Smooth muscle cell (in vitro differentiated cells): ENCODE results near the gene TCP11. TPM values are rescaled to one million over a fixed set of nuclear protein-coding genes. Genes with fewer than 3 reads are reported as not detected.

ENCODE experiments used
- DNase-seq: peaks from one replicate; lab custom pipeline; 2025; ENCODE audit not compliant: unreplicated experiment; lab: John Stamatoyannopoulos, UW
- H2AFZ ChIP-seq: fragments of 200-600 bp; sonication (generic); 2 replicates; pipeline ENCODE4 v1.6.0; 2016; ENCODE audit warnings: antibody characterized with exemption, low read depth, mild to moderate bottlenecking
- H3F3A ChIP-seq: fragments of 200-600 bp; sonication (generic); 2 replicates; pipeline ENCODE4 v1.6.0; 2017; ENCODE audit warnings: antibody characterized with exemption, low read depth
- H3K27ac ChIP-seq: fragments of 200-600 bp; sonication (generic); 2 replicates; pipeline ENCODE4 v1.5.1; 2016; ENCODE audit warnings: low read depth, mild to moderate bottlenecking
- H3K27me3 ChIP-seq: fragments of 200-600 bp; sonication (generic); 2 replicates; pipeline ENCODE4 v1.6.1; 2016; ENCODE audit warnings: low read depth, mild to moderate bottlenecking
- H3K36me3 ChIP-seq: fragments of 200-600 bp; sonication (generic); 2 replicates; pipeline ENCODE4 v1.5.1; 2016; ENCODE audit warnings: low read depth
- H3K4me1 ChIP-seq: fragments of 200-600 bp; sonication (generic); 2 replicates; pipeline ENCODE4 v1.5.1; 2016; ENCODE audit warnings: low read depth
- H3K4me2 ChIP-seq: fragments of 200-600 bp; sonication (generic); 2 replicates; pipeline ENCODE4 v1.6.0; 2016; ENCODE audit warnings: mild to moderate bottlenecking
- H3K4me3 ChIP-seq: fragments of 200-600 bp; sonication (generic); 2 replicates; pipeline ENCODE4 v1.5.1; 2016; ENCODE audit warnings: mild to moderate bottlenecking
- H3K79me2 ChIP-seq: fragments of 200-600 bp; sonication (generic); 2 replicates; pipeline ENCODE4 v1.6.0; 2016; ENCODE audit warnings: low read depth, mild to moderate bottlenecking
- H3K9ac ChIP-seq: fragments of 200-600 bp; sonication (generic); 2 replicates; pipeline ENCODE4 v1.6.0; 2016; ENCODE audit warnings: low read depth
- H3K9me3 ChIP-seq: fragments of 200-600 bp; sonication (generic); replicated peaks from 2 replicates; pipeline ENCODE4 v1.5.1; 2016; ENCODE audit warnings: low read depth
- H4K20me1 ChIP-seq: fragments of 200-600 bp; sonication (generic); 2 replicates; pipeline ENCODE4 v1.6.0; 2016; ENCODE audit warnings: low read depth
- WGBS: methylation state at CpG from one replicate; pipeline ENCODE4 v1.1.7; 2016; ENCODE audit warnings: low lambda C conversion rate; 5-methylcytosine and 5-hydroxymethylcytosine counted together
- polyA plus RNA-seq: library from polyadenylated mRNA; unstranded; fragments of >200 nt; fragmentation: Nextera tagmentation; extraction: Ambion mirVana; gene quantifications from 2 replicates; pipeline ENCODE4 v1.2.1, GENCODE V29; 2016
- total RNA-seq: library from RNA; depleted of rRNA; stranded (reverse); fragments of >200 nt; gene quantifications from 2 replicates; pipeline ENCODE4 v1.2.3, GENCODE V29; 2014
- TF ChIP-seq, protein P1 (sequence below): fragments of 200-600 bp; sonication (generic); IDR thresholded peaks from 2 replicates; pipeline ENCODE4 v1.5.1; 2017; ENCODE audit warnings: borderline replicate concordance, mild to moderate bottlenecking, antibody characterized with exemption; ENCODE audit not compliant: insufficient read depth, poor library complexity, severe bottlenecking

Gene TCP11
- total and polyA plus RNA-seq, 2 experiments from 2014 or later = 0.64 TPM; not detected in 1

GRCh38 chr6:35099116-35099515, 42.0 kb downstream of the TCP11 start:
- Histone ChIP-seq H3K27me3 (no peaks in the 10 kb centered on the region), H3K4me3 (no peak overlapping the region), H3K79me2 (no peaks in the 10 kb centered on the region), H3K4me2 (no peak overlapping the region), H3K27ac (no peak overlapping the region), H3F3A (peaks cover 21% of the 10 kb centered on the region), H3K9me3 (no peaks in the 10 kb centered on the region), H3K9ac (no peak overlapping the region), H3K36me3 (no peaks in the 10 kb centered on the region), H2AFZ (no peak overlapping the region), H4K20me1 (no peaks in the 10 kb centered on the region), H3K4me1 (peaks cover 17% of the 10 kb centered on the region)
- 98% methylated on average over 5 of the region's 5 CpGs for WGBS
- no peak for DNase-seq
- TF ChIP-seq, protein P1, sequence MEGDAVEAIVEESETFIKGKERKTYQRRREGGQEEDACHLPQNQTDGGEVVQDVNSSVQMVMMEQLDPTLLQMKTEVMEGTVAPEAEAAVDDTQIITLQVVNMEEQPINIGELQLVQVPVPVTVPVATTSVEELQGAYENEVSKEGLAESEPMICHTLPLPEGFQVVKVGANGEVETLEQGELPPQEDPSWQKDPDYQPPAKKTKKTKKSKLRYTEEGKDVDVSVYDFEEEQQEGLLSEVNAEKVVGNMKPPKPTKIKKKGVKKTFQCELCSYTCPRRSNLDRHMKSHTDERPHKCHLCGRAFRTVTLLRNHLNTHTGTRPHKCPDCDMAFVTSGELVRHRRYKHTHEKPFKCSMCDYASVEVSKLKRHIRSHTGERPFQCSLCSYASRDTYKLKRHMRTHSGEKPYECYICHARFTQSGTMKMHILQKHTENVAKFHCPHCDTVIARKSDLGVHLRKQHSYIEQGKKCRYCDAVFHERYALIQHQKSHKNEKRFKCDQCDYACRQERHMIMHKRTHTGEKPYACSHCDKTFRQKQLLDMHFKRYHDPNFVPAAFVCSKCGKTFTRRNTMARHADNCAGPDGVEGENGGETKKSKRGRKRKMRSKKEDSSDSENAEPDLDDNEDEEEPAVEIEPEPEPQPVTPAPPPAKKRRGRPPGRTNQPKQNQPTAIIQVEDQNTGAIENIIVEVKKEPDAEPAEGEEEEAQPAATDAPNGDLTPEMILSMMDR = no peak

- H3K27me3 ChIP-seq = no peaks in the 10 kb centered on the region
- no peak for DNase-seq
- peak overlapping the region; percentile 67 for H3K9ac ChIP-seq
These were observed 44.8 kb downstream of the TCP11 start for GRCh38 chr6:35096129-35096862.

GRCh38 chr6:35094183-35094582, 47.0 kb downstream of the TCP11 start:
- Histone ChIP-seq H2AFZ (no peak overlapping the region), H3K27ac (peak overlapping the region; percentile 95), H3K27me3 (no peaks in the 10 kb centered on the region), H3K79me2 (no peaks in the 10 kb centered on the region), H3K4me1 (peaks cover 36% of the 10 kb centered on the region), H3K9me3 (no peaks in the 10 kb centered on the region), H3K9ac (no peak overlapping the region), H3K36me3 (no peaks in the 10 kb centered on the region), H3K4me2 (peak overlapping the region; percentile 52), H3F3A (peaks cover 35% of the 10 kb centered on the region), H4K20me1 (no peaks in the 10 kb centered on the region), H3K4me3 (no peak overlapping the region)
- TF ChIP-seq, protein P1 = no peak
- DNase-seq = no peak
- WGBS = 21% methylated on average over 4 of the region's 4 CpGs

More at GRCh38 chr6:35096129-35096862, 44.8 kb downstream of the TCP11 start:
- H3K79me2 ChIP-seq = no peaks in the 10 kb centered on the region
- H3K4me2 ChIP-seq = peak overlapping the region; percentile 50
- no peak overlapping the region for H3K4me3 ChIP-seq
- 4% methylated on average over 4 of the region's 4 CpGs for WGBS
- H3K4me1 ChIP-seq = peaks cover 32% of the 10 kb centered on the region
- TF ChIP-seq, protein P1 = no peak
- no peaks in the 10 kb centered on the region for H3K9me3 ChIP-seq
- peak overlapping the region; percentile 95 for H3K27ac ChIP-seq
- H4K20me1 ChIP-seq = no peaks in the 10 kb centered on the region
- no peak overlapping the region for H2AFZ ChIP-seq
- H3K36me3 ChIP-seq = no peaks in the 10 kb centered on the region
- peaks cover 30% of the 10 kb centered on the region for H3F3A ChIP-seq

DNA sequence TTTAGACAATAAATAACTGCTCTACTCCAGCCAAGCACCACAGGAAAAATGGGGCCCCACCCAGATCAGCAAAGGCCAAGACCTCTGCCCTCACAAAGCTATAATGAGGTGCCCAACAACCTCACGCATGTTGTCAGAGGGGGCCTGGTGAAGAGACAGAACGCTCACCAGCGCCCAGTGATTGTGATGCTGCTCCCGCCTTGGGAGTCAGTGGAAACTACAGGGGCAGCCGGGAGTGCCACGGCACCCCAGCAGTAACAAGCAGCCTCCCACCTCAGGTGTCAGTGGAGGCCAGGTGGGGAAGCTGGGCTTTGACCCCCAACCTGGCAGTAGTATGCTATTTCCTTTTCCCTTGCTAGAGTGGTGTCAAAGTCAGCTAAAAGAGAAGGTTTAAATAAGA, 47.4 kb downstream of the TCP11 start:
- peak overlapping the region; percentile 52 for H3K4me2 ChIP-seq
- H3K36me3 ChIP-seq = no peaks in the 10 kb centered on the region
- H3K4me1 ChIP-seq = peaks cover 37% of the 10 kb centered on the region

More for the DNA sequence above, 47.4 kb downstream of the TCP11 start:
- TF ChIP-seq, protein P1 = no peak
- peaks cover 37% of the 10 kb centered on the region for H3F3A ChIP-seq
- WGBS = 87% methylated on average over 6 of the region's 6 CpGs
- H4K20me1 ChIP-seq = no peaks in the 10 kb centered on the region
- H2AFZ ChIP-seq = no peak overlapping the region
- no peaks in the 10 kb centered on the region for H3K79me2 ChIP-seq
- DNase-seq = no peak
- no peaks in the 10 kb centered on the region for H3K9me3 ChIP-seq
- no peak overlapping the region for H3K9ac ChIP-seq
- no peak overlapping the region for H3K4me3 ChIP-seq
- no peaks in the 10 kb centered on the region for H3K27me3 ChIP-seq
- peak overlapping the region; percentile 95 for H3K27ac ChIP-seq
